NCI-H774 (cell line): ENCODE measurements around the gene LRCH1.

ENCODE experiments used
- DNase-seq: peaks from one replicate; lab custom pipeline; 2025; lab: John Stamatoyannopoulos, UW

Gene LRCH1

GRCh38 chr13:46665633-46666482 lies 112.9 kb downstream of the LRCH1 start:
- no peak for DNase-seq

GRCh38 chr13:46666727-46667456 lies 113.9 kb downstream of the LRCH1 start:
- DNase-seq, result no peak

GRCh38 chr13:46667687-46668281 lies 114.8 kb downstream of the LRCH1 start:
- DNase-seq, result no peak

GRCh38 chr13:46668302-46668720 lies 115.3 kb downstream of the LRCH1 start:
- no peak for DNase-seq

- DNase-seq, result no peak
Measured at GRCh38 chr13:46668931-46669525, 116.1 kb downstream of the LRCH1 start.

GRCh38 chr13:46672338-46673090 lies 119.5 kb downstream of the LRCH1 start:
- no peak for DNase-seq

- peak; percentile 80 for DNase-seq
Measured at GRCh38 chr13:46675016-46675415, 122.0 kb downstream of the LRCH1 start.

- no peak for DNase-seq
Measured at GRCh38 chr13:46676378-46676725, 123.4 kb downstream of the LRCH1 start.

GRCh38 chr13:46679369-46680120 lies 126.6 kb downstream of the LRCH1 start:
- DNase-seq, result no peak

GRCh38 chr13:46682015-46682414 lies 129.0 kb downstream of the LRCH1 start:
- DNase-seq, result no peak

GRCh38 chr13:46682707-46683106 lies 129.7 kb downstream of the LRCH1 start:
- DNase-seq, result no peak

GRCh38 chr13:46683676-46684260 lies 130.8 kb downstream of the LRCH1 start:
- no peak for DNase-seq

GRCh38 chr13:46684287-46685001 lies 131.5 kb downstream of the LRCH1 start:
- no peak for DNase-seq

GRCh38 chr13:46685006-46685730 lies 132.2 kb downstream of the LRCH1 start:
- DNase-seq, result no peak

- no peak for DNase-seq
Measured at GRCh38 chr13:46686171-46686570, 133.2 kb downstream of the LRCH1 start.

- DNase-seq, result no peak
Measured at GRCh38 chr13:46687810-46688209, 134.8 kb downstream of the LRCH1 start.

- no peak for DNase-seq
Measured at GRCh38 chr13:46688306-46688705, 135.3 kb downstream of the LRCH1 start.

- DNase-seq, result no peak
Measured at GRCh38 chr13:46698014-46698413, 145.0 kb downstream of the LRCH1 start.

- DNase-seq, result no peak
Measured at GRCh38 chr13:46698910-46699460, 146.0 kb downstream of the LRCH1 start.
